Measurements from ENCODE around the gene RNF8. TPM values are rescaled to one million over a fixed set of nuclear protein-coding genes. Genes with fewer than 3 reads are reported as not detected.

RNF8 gene
- total RNA-seq, 2 donors from 2014 or later = 38.2 to 51.1 TPM

DNA sequence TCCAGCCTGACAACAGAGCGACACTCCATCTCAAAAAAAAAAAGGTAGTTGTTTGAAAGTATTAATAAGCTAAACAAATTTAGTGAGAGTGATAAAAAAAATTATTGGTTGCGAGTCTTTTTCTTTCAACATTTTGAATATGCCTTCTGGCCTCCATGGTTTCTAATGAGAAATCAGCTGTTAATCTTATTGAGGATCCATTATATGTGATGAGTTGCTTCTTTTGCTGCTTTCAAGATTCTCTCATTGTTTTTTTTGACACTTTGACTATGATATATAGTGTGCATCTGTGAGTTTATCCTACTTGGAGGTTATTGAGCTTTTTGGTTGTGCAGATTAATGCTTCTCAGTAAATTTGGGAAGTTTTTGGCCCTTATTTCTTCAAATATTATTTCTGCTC, 63.6 kb downstream of the RNF8 start:
- Mint-ChIP-seq H3K9me3 (peaks cover 10% of the 10 kb centered on the region), H3K36me3 (ENCODE audit: low read depth) (no peaks in the 10 kb centered on the region), H3K27me3 (ENCODE audit: insufficient read depth) (peaks cover 6% of the 10 kb centered on the region), H3K4me1 (no peaks in the 10 kb centered on the region), H3K4me3 (no peak overlapping the region), H3K27ac (no peak overlapping the region)
- WGBS, 2 experiments (ENCODE audit: insufficient coverage in 1 of 2, insufficient read length in 1 of 2) = 0 to 42% methylated on average over 1 to 2 of the region's 2 CpGs
- H3K9me3 ChIP-seq (ENCODE audit: control insufficient read depth, low read length) = no peaks in the 10 kb centered on the region
- no peak overlapping the region for H3K27ac ChIP-seq (ENCODE audit: low read depth, low read length)
- H3K4me1 ChIP-seq (ENCODE audit: control insufficient read depth, insufficient read depth, low read length) = no peaks in the 10 kb centered on the region
- TF ChIP-seq, protein P1, sequence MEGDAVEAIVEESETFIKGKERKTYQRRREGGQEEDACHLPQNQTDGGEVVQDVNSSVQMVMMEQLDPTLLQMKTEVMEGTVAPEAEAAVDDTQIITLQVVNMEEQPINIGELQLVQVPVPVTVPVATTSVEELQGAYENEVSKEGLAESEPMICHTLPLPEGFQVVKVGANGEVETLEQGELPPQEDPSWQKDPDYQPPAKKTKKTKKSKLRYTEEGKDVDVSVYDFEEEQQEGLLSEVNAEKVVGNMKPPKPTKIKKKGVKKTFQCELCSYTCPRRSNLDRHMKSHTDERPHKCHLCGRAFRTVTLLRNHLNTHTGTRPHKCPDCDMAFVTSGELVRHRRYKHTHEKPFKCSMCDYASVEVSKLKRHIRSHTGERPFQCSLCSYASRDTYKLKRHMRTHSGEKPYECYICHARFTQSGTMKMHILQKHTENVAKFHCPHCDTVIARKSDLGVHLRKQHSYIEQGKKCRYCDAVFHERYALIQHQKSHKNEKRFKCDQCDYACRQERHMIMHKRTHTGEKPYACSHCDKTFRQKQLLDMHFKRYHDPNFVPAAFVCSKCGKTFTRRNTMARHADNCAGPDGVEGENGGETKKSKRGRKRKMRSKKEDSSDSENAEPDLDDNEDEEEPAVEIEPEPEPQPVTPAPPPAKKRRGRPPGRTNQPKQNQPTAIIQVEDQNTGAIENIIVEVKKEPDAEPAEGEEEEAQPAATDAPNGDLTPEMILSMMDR (conservative IDR thresholded peaks at IDR 0.05) = no peak
- no peak for DNase-seq
- H3K36me3 ChIP-seq (ENCODE audit: control insufficient read depth, insufficient read depth, low read length) = no peaks in the 10 kb centered on the region
- H3K9ac ChIP-seq (ENCODE audit: extremely low read depth, low read length, poor library complexity, severe bottlenecking) = no peak overlapping the region
- H3K4me3 ChIP-seq (ENCODE audit: low read length) = no peak overlapping the region
- no peaks in the 10 kb centered on the region for H3K27me3 ChIP-seq (ENCODE audit: control insufficient read depth, insufficient read depth, low read length, poor library complexity, severe bottlenecking)

GRCh38 chr6:37418722-37419121, 64.9 kb downstream of the RNF8 start:
- 59 to 63% methylated on average over 3 to 5 of the region's 5 CpGs for WGBS, 2 experiments (ENCODE audit: insufficient coverage in 1 of 2, insufficient read length in 1 of 2)
- TF ChIP-seq, protein P1 (conservative IDR thresholded peaks at IDR 0.05) = no peak
- no peak overlapping the region for H3K27ac Mint-ChIP-seq
- H3K9ac ChIP-seq (ENCODE audit: extremely low read depth, low read length, poor library complexity, severe bottlenecking) = no peak overlapping the region
- no peak overlapping the region for H3K4me3 ChIP-seq (ENCODE audit: low read length)
- no peaks in the 10 kb centered on the region for H3K4me1 Mint-ChIP-seq
- H3K27me3 ChIP-seq (ENCODE audit: control insufficient read depth, insufficient read depth, low read length, poor library complexity, severe bottlenecking) = no peaks in the 10 kb centered on the region
- H3K9me3 ChIP-seq (ENCODE audit: control insufficient read depth, low read length) = no peaks in the 10 kb centered on the region
- H3K27me3 Mint-ChIP-seq (ENCODE audit: insufficient read depth) = peaks cover 6% of the 10 kb centered on the region
- H3K36me3 Mint-ChIP-seq (ENCODE audit: low read depth) = no peaks in the 10 kb centered on the region
- H3K4me1 ChIP-seq (ENCODE audit: control insufficient read depth, insufficient read depth, low read length) = no peaks in the 10 kb centered on the region
- no peaks in the 10 kb centered on the region for H3K36me3 ChIP-seq (ENCODE audit: control insufficient read depth, insufficient read depth, low read length)
- no peak for DNase-seq
- no peak overlapping the region for H3K4me3 Mint-ChIP-seq
- peaks cover 10% of the 10 kb centered on the region for H3K9me3 Mint-ChIP-seq
- H3K27ac ChIP-seq (ENCODE audit: low read depth, low read length) = no peak overlapping the region

- H3K27ac ChIP-seq (ENCODE audit: low read depth, low read length) = no peak overlapping the region
- no peaks in the 10 kb centered on the region for H3K36me3 ChIP-seq (ENCODE audit: control insufficient read depth, insufficient read depth, low read length)
- TF ChIP-seq, protein P1 (conservative IDR thresholded peaks at IDR 0.05) = no peak
- Mint-ChIP-seq H3K27ac (no peak overlapping the region), H3K27me3 (ENCODE audit: insufficient read depth) (peaks cover 12% of the 10 kb centered on the region), H3K4me3 (no peak overlapping the region), H3K9me3 (peaks cover 19% of the 10 kb centered on the region), H3K36me3 (ENCODE audit: low read depth) (no peaks in the 10 kb centered on the region), H3K4me1 (no peaks in the 10 kb centered on the region)
- peaks cover 21% of the 10 kb centered on the region for H3K9me3 ChIP-seq (ENCODE audit: control insufficient read depth, low read length)
- no peaks in the 10 kb centered on the region for H3K27me3 ChIP-seq (ENCODE audit: control insufficient read depth, insufficient read depth, low read length, poor library complexity, severe bottlenecking)
- WGBS, 2 experiments (ENCODE audit: insufficient coverage in 1 of 2, insufficient read length in 1 of 2) = 86 to 89% methylated on average over 2 to 4 of the region's 4 CpGs
- no peak for DNase-seq
- H3K9ac ChIP-seq (ENCODE audit: extremely low read depth, low read length, poor library complexity, severe bottlenecking) = no peak overlapping the region
- no peaks in the 10 kb centered on the region for H3K4me1 ChIP-seq (ENCODE audit: control insufficient read depth, insufficient read depth, low read length)
- H3K4me3 ChIP-seq (ENCODE audit: low read length) = no peak overlapping the region
Observed at GRCh38 chr6:37426058-37426944, 72.5 kb downstream of the RNF8 start.
